Measurements from ENCODE around the gene KLHDC4.
A peak's percentile ranks its signal among the peaks of the same experiment; 100 is the strongest.
"Not testable (repeated sequence)": the region's sequence is repeated elsewhere in the genome, so short reads cannot be mapped to it uniquely, and the experiment has no call there.

KLHDC4 gene

GRCh38 chr16:87765776-87766484, at the start of gene KLHDC4:
TSS of gene KLHDC4 (minus strand) at chr16:87765986. CDS start at chr16:87765890, 96 bp downstream.
- peak; percentile 85 for DNase-seq

GRCh38 chr16:87815567-87815966, 49.8 kb upstream of the KLHDC4 start:
- no peak for DNase-seq

DNA sequence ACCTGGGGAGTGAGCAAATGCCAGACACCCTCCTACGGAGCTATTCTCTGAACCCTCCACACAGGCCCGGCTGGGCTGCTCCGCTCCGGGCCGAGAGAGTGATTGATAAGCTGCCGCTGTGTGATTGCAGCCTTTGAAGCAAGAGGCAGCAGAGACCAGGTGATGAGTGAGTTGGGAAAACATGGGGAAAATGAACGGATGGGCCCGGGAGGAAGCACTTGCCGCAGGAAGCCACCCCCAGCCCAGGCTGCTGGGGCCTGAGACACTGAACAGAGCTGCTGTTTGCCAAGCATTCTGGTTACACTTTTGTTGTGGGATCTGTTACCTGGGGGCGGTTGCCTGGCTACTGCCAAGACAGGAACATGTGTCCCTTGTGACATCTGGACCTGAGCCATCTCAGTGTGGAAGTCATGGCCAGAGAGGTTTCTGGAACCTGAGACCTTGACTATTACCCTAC, 46.4 kb upstream of the KLHDC4 start:
- no peak for DNase-seq

DNA sequence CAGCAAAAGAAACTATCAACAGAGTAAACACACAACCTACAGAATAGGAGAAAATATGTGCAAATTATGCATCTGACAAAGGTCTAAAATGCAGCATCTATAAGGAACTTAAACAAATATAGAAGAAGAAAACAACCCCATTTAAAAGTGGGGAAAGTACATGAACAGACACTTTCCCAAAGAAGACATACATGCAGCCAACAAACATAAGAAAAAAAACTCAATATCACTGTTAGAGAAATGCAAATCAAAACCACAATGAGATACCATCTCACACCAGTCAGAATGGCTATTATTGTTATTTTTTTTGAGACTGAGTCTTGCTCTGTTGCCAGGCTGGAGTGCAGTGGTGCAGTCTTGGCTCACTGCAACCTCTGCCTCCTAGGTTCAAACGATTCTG, 45.7 kb upstream of the KLHDC4 start:
- DNase-seq, result not testable (repeated sequence)

DNA sequence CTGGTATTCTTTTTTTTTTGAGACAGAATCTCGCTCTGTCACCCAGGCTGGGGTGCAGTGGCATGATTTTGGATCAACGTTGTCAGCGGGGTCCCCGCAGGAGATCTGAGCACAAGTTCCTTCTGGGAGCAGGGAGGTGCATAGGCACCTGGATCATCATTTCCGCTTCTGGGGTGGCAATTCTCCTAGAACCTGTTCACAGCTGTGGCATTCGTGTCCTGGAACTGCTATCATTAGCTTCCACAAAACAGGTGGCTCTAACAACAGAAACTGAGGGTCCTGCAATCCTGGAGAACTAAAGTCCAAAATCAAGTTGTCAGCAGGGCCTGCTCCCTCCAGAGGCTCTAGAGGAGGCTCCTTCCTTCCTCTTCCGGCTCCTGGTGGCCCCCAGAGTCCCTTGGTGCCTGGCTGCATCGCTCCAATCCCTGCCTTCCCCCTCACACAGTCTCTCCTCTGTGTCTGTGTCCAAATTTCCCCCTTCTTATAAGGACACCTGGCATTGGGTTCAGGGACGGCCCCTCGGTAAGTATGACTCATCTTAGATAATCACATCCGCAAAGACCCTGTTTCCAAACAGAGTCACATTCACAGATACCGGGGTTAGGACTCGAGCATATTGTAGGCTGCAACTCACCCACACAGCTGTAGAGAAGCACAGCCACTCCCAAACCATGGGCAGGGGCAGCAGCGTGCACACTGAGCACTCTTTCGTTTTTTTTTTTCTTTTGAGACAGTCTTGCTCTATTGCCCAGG, 43.5 kb upstream of the KLHDC4 start:
- no peak for DNase-seq

DNA sequence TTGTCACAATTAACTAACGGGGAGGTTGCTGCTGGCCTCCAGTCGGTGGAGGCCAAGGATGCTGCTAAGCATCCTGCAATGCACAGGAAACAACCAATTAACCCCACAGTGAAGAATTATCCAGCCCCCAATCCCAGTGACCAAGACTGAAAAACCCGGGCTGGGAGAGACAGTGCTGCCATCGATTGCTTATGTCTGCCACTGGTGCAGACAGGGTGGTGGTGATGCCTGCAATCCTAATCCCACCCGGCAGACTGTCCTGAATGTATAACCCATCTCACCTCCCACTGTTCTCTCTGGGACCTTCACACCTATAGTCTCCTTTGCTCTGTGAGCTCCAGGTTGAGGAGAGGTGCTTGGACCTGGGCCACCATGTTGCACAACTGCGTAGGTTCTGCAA, 42.3 kb upstream of the KLHDC4 start:
- DNase-seq, result no peak

DNA sequence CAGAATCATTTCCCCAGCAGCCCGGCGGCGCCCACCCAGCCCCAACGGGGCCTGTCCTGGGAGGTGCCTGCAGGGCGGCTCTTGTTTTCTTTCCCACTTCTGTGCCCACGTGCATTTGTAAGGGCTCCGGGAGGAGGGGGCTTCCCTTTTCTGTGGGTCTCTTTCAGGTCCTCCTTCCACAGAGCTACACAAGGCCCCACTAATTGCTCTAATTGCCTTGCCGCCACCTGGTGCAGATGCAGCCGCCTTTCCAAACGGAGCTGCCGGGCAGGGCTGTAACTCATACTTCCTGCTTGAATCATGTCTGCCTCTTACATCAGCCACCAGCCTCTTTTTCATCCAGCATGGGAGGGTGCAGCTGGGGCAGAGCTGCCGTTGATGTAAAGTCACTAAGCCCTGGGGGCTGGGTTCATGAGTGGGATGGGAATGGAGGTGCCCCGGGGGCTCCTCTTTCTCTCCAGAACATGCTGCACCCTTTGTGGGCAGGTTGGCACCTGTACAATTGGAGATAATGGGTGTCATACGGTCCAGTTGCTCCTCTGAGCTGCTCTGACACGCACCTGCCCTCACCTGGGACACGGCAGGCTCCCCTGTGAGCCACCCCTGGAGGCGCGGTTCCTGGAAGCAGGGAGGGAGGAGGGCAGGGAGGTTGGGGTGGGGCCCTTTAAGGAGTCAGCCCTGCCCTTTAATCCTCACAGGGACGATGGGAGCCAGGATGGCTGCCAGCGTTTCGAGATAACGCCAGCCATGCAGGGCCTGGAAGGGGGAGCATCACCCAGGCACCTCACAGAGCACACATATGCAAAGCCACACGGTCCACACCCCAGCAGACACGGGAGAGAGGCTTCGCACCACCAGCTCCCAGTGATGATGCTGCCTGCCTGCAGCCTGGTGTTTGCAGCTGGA, 41.1 kb upstream of the KLHDC4 start:
- DNase-seq, result peak; percentile 91

DNA sequence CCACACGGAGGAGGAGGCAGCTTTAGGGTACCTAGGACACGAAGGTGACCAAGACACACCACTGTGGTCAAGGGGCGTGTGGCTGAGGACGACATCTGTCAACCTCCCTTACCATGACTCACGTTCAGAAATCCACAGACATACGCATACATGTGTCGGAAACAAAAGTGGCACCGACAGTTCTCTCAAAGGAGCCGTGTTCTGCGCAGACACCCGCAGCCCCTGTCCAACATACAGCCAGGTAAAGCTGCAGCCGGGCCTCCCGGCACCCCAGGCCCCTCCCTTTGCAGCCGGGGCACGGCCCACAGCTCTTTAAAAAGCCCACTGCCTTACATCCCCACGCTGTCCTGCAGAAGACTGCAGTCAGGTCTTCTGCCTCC, 40.5 kb upstream of the KLHDC4 start:
- peak; percentile 46 for DNase-seq

- DNase-seq, result no peak
These were observed 37.6 kb upstream of the KLHDC4 start for GRCh38 chr16:87803385-87803784.

DNA sequence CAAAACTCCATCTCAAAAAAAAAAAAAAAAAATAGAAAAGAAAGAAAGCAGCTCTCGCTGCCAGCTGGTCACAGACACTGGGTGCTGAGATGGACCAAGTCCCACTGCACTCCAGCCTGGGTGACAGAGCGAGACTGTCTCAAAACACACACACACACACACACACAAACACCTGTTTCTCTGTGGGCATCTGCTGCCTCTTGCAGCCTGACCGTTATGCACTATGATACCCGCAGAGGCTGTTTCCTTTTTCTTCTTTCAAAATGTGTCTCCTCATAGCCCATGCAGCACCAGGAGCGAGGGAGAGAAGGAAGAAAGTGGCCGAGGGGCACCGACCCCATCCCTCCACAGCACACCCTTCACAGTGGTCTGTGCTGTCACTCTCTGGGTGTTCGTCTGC, 36.9 kb upstream of the KLHDC4 start:
- DNase-seq, result no peak

GRCh38 chr16:87801679-87802259, 36.0 kb upstream of the KLHDC4 start:
- no peak for DNase-seq

GRCh38 chr16:87800497-87800896, 34.7 kb upstream of the KLHDC4 start:
- no peak for DNase-seq

GRCh38 chr16:87795336-87795735, 29.6 kb upstream of the KLHDC4 start:
- no peak for DNase-seq

- DNase-seq, result no peak
These were observed 28.8 kb upstream of the KLHDC4 start for GRCh38 chr16:87794485-87795078.

DNA sequence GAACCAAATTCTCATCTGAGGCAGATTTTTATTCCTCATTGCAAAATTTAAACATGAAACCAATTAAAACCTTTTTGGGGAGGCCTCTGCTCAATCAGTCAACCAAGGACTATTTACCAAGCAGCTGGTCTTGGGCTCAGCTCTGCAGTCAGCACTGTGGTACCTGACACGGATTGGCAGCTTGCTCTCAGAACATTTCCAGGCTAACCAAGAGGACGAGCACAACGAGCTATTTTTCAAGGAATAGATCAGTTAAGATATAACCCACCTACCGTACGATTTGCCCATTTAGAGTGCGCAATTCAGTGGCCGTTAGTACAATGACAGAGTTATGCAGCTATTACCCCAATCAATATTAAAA, 26.4 kb upstream of the KLHDC4 start:
- no peak for DNase-seq

DNA sequence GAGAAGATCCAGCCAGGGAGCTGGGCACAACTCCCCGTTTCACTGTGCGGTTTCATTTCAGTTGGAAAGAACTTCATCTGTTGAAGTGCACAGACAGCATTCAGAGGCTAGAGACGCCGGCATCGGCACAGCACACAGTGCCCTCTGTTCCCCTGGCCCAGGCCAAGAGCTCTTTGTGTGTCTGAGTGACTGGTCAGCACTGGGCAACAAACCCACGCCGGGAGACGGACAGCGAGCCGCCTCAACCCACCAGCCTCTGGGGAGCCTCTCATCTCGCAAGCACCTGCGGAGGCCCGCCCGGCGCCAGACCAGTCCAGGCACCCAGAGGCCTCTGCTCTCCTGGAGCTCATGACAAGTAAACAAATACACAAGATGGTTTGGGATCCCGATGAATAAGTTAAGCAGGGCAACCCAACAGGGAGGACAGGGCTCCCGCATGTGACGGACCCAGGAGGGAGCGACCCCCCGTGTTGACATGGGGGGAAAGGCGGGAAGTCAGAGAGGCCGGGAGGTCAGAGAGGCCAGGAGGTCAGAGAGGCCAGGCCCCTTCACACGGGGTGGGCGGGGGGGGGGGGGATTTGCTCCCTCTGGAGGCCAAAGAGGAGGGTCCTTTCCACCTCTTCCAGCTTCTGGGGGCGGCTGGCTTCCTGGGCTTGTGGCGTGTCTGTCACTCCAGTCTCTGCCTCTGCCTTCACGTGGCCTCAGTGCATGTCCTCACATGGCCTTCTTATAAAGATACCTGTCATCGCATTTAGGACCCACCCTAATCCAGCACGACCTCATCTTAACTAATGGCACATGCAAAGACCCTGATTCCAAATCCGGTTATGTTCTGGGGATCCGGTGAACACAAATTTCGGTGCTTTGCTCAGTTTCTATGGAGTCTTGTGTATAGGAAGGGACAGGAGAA, 25.8 kb upstream of the KLHDC4 start:
- no peak for DNase-seq

- peak; percentile 34 for DNase-seq
These were observed 24.7 kb upstream of the KLHDC4 start for GRCh38 chr16:87790292-87791100.

DNA sequence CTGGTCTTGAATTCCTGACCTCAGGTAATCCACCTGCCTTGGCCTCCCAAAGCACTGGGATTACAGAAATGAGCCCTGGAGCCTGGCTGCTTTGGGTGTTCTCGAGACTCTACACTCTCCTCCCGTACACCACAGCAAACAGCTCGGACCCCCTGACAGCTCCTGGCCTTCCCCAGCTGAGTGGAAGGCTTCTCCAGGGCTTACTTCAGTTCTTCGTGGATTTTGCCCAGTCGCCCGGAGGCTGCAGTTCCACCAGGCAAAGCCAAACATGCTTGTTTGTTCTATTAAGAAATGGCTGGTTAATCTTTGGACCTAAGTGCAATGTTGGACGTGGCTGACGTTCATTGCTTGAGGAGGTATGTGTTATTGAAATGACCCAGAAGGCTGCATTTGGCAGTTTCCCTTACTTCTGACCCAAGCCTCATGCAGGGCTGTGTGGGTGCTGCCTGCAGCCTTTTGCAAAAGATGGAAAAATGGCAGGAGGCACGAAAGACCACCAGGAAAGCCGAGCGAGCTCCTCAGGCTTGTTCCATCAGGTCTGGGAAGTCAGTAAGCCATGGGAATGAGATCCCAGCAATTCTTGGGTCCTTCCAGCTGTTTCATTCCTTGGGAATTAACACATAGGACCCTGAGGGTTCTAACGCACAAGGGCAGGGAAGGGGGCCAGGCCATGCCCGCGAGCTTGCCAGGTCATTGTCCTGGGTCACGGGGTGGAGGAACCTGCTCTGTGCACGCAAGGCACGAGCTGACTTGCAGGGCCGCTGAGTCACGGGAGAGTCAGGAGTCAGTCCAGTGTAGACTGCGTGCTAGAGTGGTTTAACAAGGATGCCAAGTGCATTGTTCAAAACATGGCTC, 23.9 kb upstream of the KLHDC4 start:
- DNase-seq, result peak; percentile 93

- not testable (repeated sequence) for DNase-seq
These were observed 23.1 kb upstream of the KLHDC4 start for GRCh38 chr16:87788730-87789436.

Data from EL (cell line).